Activated gamma-delta T cell treated with Interleukin-2 at 50 U/mL for 16 hours (primary cell): ENCODE measurements around the gene LFNG.
"Not testable (repeated sequence)": the region's sequence is repeated elsewhere in the genome, so short reads cannot be mapped to it uniquely, and the experiment has no call there.

Source experiments
- DNase-seq: peaks from one replicate; pipeline ENCODE4 v3.0.0-alpha.2; 2020

Gene LFNG

GRCh38 chr7:2551418-2551817, 31.8 kb downstream of the LFNG start:
- no peak for DNase-seq

GRCh38 chr7:2553108-2553507, 33.5 kb downstream of the LFNG start:
- DNase-seq, result no peak

GRCh38 chr7:2553831-2554581, 34.4 kb downstream of the LFNG start:
- no peak for DNase-seq

GRCh38 chr7:2554661-2555111, 35.1 kb downstream of the LFNG start:
- no peak for DNase-seq

- DNase-seq, result peak; percentile 97
Observed at GRCh38 chr7:2555121-2556052, 35.8 kb downstream of the LFNG start, which contains the start of gene BRAT1. BRAT1 (minus strand) TSS chr7:2555524; CDS start chr7:2554431, 1,093 bp downstream.

- peak; percentile 89 for DNase-seq
Observed at GRCh38 chr7:2558629-2559282, 39.2 kb downstream of the LFNG start, which contains the start of gene IQCE. IQCE (plus strand) TSS chr7:2558979; CDS start chr7:2559182, 203 bp downstream.

GRCh38 chr7:2559283-2559950, 39.8 kb downstream of the LFNG start:
- no peak for DNase-seq

- not testable (repeated sequence) for DNase-seq
Observed at GRCh38 chr7:2563955-2564354, 44.4 kb downstream of the LFNG start.

- no peak for DNase-seq
Observed at GRCh38 chr7:2564970-2565540, 45.5 kb downstream of the LFNG start.

GRCh38 chr7:2566348-2566889, 46.8 kb downstream of the LFNG start:
- no peak for DNase-seq

- DNase-seq, result no peak
Observed at GRCh38 chr7:2566890-2567678, 47.5 kb downstream of the LFNG start.

GRCh38 chr7:2567679-2568278, 48.2 kb downstream of the LFNG start:
- no peak for DNase-seq

GRCh38 chr7:2568521-2569223, 49.1 kb downstream of the LFNG start:
- no peak for DNase-seq

- DNase-seq, result no peak
Observed at GRCh38 chr7:2569421-2569820, 49.8 kb downstream of the LFNG start.

GRCh38 chr7:2570021-2570420, 50.4 kb downstream of the LFNG start:
- DNase-seq, result no peak

GRCh38 chr7:2571409-2571808, 51.8 kb downstream of the LFNG start:
- DNase-seq, result no peak

GRCh38 chr7:2572101-2572842, 52.7 kb downstream of the LFNG start:
- no peak for DNase-seq

GRCh38 chr7:2573761-2574160, 54.2 kb downstream of the LFNG start:
- DNase-seq, result no peak
